Upper lobe of left lung (tissue), 4 donors: Measurements from ENCODE around the gene CHDH.

Experiments used
- CTCF ChIP-seq, 6 experiments: fragments of 450-650 bp in 4 of 6; fragments of 200-600 bp in 2 of 6; sonication (generic) in 2 of 6; IDR thresholded peaks; one replicate each; pipeline ENCODE4 v1.5.1; 2016 to 2019; ENCODE audit warnings: antibody characterized with exemption in 6 of 6
- EP300 ChIP-seq, 4 donors: sonication (generic); formaldehyde crosslinking; IDR thresholded peaks; one replicate each; pipeline ENCODE4 v1.5.1; 2017; ENCODE audit warnings: antibody characterized with exemption in 4 of 4, control low read depth in 2 of 4
- POLR2A ChIP-seq, 4 donors: fragments of 450-650 bp; IDR thresholded peaks; one replicate each; pipeline ENCODE4 v1.5.1; 2016 to 2017; ENCODE audit warnings: antibody characterized with exemption in 4 of 4, mild to moderate bottlenecking in 2 of 4
- POLR2AphosphoS5 ChIP-seq, 2 donors: sonication (generic); formaldehyde crosslinking; IDR thresholded peaks; one replicate each; pipeline ENCODE4 v1.5.1; 2017; ENCODE audit warnings: antibody characterized with exemption in 2 of 2

DNA sequence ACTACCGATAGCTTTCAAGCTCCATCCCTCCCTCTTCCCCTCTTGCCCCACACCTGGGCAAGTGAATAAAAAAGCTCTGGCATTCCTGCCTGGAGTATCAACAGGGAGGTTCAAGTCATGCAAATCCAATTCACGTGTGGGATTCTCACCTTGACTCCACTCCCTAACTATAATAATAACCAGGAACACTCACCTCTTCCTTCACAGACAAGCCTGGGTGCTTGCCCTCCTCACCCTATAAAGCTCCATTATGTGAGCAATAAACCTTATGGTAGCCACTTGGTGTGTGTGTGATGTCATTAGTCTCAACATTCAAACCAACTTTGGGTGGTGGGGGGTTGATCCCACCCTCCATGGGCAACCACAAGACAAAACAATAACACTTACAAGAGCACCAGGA lies 16.6 kb downstream of the CHDH start:
- TF ChIP-seq POLR2AphosphoS5 (IDR thresholded peaks at IDR 0.05) (no peak), CTCF (IDR thresholded peaks at IDR 0.05) (no peak), EP300 (IDR thresholded peaks at IDR 0.05) (no peak), POLR2A (IDR thresholded peaks at IDR 0.05) (no peak)
